Transverse colon (tissue), 4 donors: ENCODE results near the gene SPATA25. TPM values are rescaled to one million over a fixed set of nuclear protein-coding genes. Genes with fewer than 3 reads are reported as not detected.

Experiments used
- total RNA-seq, 4 donors: library from RNA; depleted of rRNA; stranded (reverse); fragments of >200 nt; gene quantifications; one replicate each; pipeline ENCODE4 v1.1.0, GENCODE V29; 2016

SPATA25 gene
- total RNA-seq, 4 donors from 2014 or later: 3.7 to 103 (median 6.0) TPM

Other genes starting within 250 kb of the SPATA25 start
- not detected for gene WFDC11, start 217.4 kb downstream of the SPATA25 start, total RNA-seq
- gene WFDC13, start 185.6 kb downstream of the SPATA25 start, total RNA-seq: not detected
- gene WFDC10B, start 182.6 kb downstream of the SPATA25 start, total RNA-seq: 1 to 10 TPM in 1 of 4 donors, not detected in 3; 1.9 TPM
- gene SPINT4, start 165.3 kb downstream of the SPATA25 start, total RNA-seq: not detected
- 10 to 100 TPM in 1 of 4 donors, 1 to 10 TPM in 3; 1.7 to 14.9 (median 2.6) TPM for gene WFDC3, start 95.7 kb downstream of the SPATA25 start, total RNA-seq
- gene DNTTIP1, start 95.7 kb downstream of the SPATA25 start, total RNA-seq: 100 to 1,000 TPM in 1 of 4 donors, 10 to 100 TPM in 3; 14.9 to 210 (median 37.0) TPM
- 10 to 100 TPM in 1 of 4 donors, 1 to 10 TPM in 3; 2.7 to 27.1 (median 6.9) TPM for gene UBE2C, start 75.0 kb downstream of the SPATA25 start, total RNA-seq
- gene TNNC2, start 60.3 kb downstream of the SPATA25 start, total RNA-seq: 10 to 100 TPM in 1 of 4 donors, 1 to 10 TPM in 2, not detected in 1; 3.5 to 36.3 (median 4.6) TPM
- 100 to 1,000 TPM in 1 of 4 donors, 10 to 100 TPM in 3; 36.7 to 222 (median 63.0) TPM for gene SNX21, start 53.8 kb downstream of the SPATA25 start, total RNA-seq
- 100 to 1,000 TPM in 1 of 4 donors, 10 to 100 TPM in 3; 84.6 to 108 (median 99.7) TPM for gene ACOT8, start 30.2 kb downstream of the SPATA25 start, total RNA-seq
- 1 to 10 TPM; 2.2 to 8.3 (median 5.7) TPM for gene ZSWIM3, start 30.0 kb downstream of the SPATA25 start, total RNA-seq
- gene ZSWIM1, start 6.4 kb downstream of the SPATA25 start, total RNA-seq: 10 to 100 TPM; 11.0 to 82.6 (median 16.0) TPM
- gene NEURL2, start 3.6 kb upstream of the SPATA25 start, total RNA-seq: 10 to 100 TPM; 14.7 to 30.4 (median 18.1) TPM
- 100 to 1,000 TPM; 197 to 971 (median 466) TPM for gene CTSA, start 3.7 kb upstream of the SPATA25 start, total RNA-seq
- gene PLTP, start 24.5 kb upstream of the SPATA25 start, total RNA-seq: 10 to 100 TPM; 17.7 to 79.9 (median 59.9) TPM
- gene PCIF1, start 47.1 kb upstream of the SPATA25 start, total RNA-seq: 10 to 100 TPM; 23.5 to 52.0 (median 32.0) TPM
- 10 to 100 TPM; 27.0 to 80.0 (median 32.4) TPM for gene ZNF335, start 84.6 kb upstream of the SPATA25 start, total RNA-seq
- gene MMP9, start 121.3 kb upstream of the SPATA25 start, total RNA-seq: 1 to 10 TPM in 1 of 4 donors, not detected in 3; 3.8 TPM
- not detected for gene SLC12A5, start 141.6 kb upstream of the SPATA25 start, total RNA-seq
- 10 to 100 TPM; 18.3 to 97.3 (median 27.3) TPM for gene NCOA5, start 202.3 kb upstream of the SPATA25 start, total RNA-seq
- 10 to 100 TPM in 1 of 4 donors, 1 to 10 TPM in 3; 2.5 to 11.6 (median 3.5) TPM for gene CD40, start 230.7 kb upstream of the SPATA25 start, total RNA-seq